GM12878 (cell line): ENCODE data around the gene TNFSF4. TPM values are rescaled to one million over a fixed set of nuclear protein-coding genes. Genes with fewer than 3 reads are reported as not detected.

Experiments
- ATAC-seq: fragments of 200-7000 bp; cut with Tn5 transposase; 3 replicates; pipeline ENCODE4 v1.9.1; 2020; ENCODE audit warnings: mild to moderate bottlenecking, moderate library complexity
- BruUV-seq: library from RNA; stranded (reverse); fragments of 400-500 nt; replicated peaks from 2 replicates; lab custom pipeline; 2021; lab: Mats Ljungman, UMichigan
- CTCF ChIA-PET: fragments of 300-600 bp; sonication (Branson Sonifier 250); formaldehyde crosslinking; extraction: SDS; loops from one replicate; lab custom pipeline; 2021; ENCODE audit warnings: inconsistent platforms; lab: Yijun Ruan, JAX
- POLR2A ChIA-PET: fragments of 350-600 bp; formaldehyde crosslinking; extraction: SDS; loops from one replicate; lab custom pipeline; 2021; ENCODE audit warnings: inconsistent platforms; lab: Charles Lee
- RAD21 ChIA-PET: fragments of 300-600 bp; sonication (Branson Sonifier 250); formaldehyde crosslinking; loops from one replicate; lab custom pipeline; 2023; ENCODE audit warnings: antibody characterized with exemption; ENCODE audit not compliant: unreplicated experiment; lab: Charles Lee
- SMC1A ChIA-PET: fragments of 300-600 bp; sonication (Branson Sonifier 250); formaldehyde crosslinking; loops from one replicate; lab custom pipeline; 2023; ENCODE audit not compliant: unreplicated experiment, uncharacterized antibody; lab: Charles Lee
- DNase-seq: peaks from one replicate; pipeline ENCODE4 v3.0.0-alpha.2; 2011; ENCODE audit warnings: low read depth, low spot score
- FAIRE-seq: peaks from 3 replicates; lab custom pipeline; 2011; peaks lifted over from hg19 to GRCh38; lab: Jason Lieb, UNC
- H2AFZ ChIP-seq: 2 replicates; pipeline ENCODE4 v1.6.0; 2011; ENCODE audit warnings: low read depth, low read length, control low read depth; ENCODE audit not compliant: control insufficient read depth
- H3K27ac ChIP-seq: 2 replicates; pipeline ENCODE4 v1.5.1; 2011; ENCODE audit warnings: control low read depth; ENCODE audit not compliant: control insufficient read depth, insufficient read depth
- H3K27me3 ChIP-seq, 2 experiments: replicated peaks in 1 of 2; 2 replicates each; pipeline versions ENCODE4 v1.6.0 to v1.6.1; 2011; ENCODE audit warnings: low read length in 1 of 2; ENCODE audit not compliant: control insufficient read depth in 2 of 2, insufficient read depth in 2 of 2
- H3K36me3 ChIP-seq, 2 experiments: 2 replicates each; pipeline ENCODE4 v1.5.1; 2011; ENCODE audit warnings: low read length in 1 of 2; ENCODE audit not compliant: control insufficient read depth in 2 of 2, insufficient read depth in 2 of 2
- H3K4me1 ChIP-seq: 2 replicates; pipeline ENCODE4 v1.6.1; 2011; ENCODE audit warnings: mild to moderate bottlenecking, low read length, moderate library complexity, mixed read lengths; ENCODE audit not compliant: control insufficient read depth, insufficient read depth
- H3K4me2 ChIP-seq: 2 replicates; pipeline ENCODE4 v1.6.0; 2011; ENCODE audit warnings: control low read depth; ENCODE audit not compliant: control insufficient read depth, insufficient read depth
- H3K4me3 ChIP-seq: fragments of 200-600 bp; sonication (generic); 2 replicates; pipeline ENCODE4 v1.5.1; 2016
- H3K79me2 ChIP-seq: 2 replicates; pipeline ENCODE4 v1.6.0; 2011; ENCODE audit warnings: low read length; ENCODE audit not compliant: control insufficient read depth, insufficient read depth
- H3K9ac ChIP-seq: 2 replicates; pipeline ENCODE4 v1.8.0; 2011; ENCODE audit warnings: low read length, control low read depth, mixed read lengths; ENCODE audit not compliant: control insufficient read depth, insufficient read depth
- H3K9me3 ChIP-seq: replicated peaks from 3 replicates; pipeline ENCODE4 v1.5.1; 2011; ENCODE audit warnings: mild to moderate bottlenecking, low read length; ENCODE audit not compliant: control insufficient read depth, insufficient read depth
- H4K20me1 ChIP-seq: 2 replicates; pipeline ENCODE4 v1.6.0; 2011; ENCODE audit not compliant: control insufficient read depth, insufficient read depth
- CREM ChIP-seq: IDR thresholded peaks from 2 replicates; pipeline ENCODE4 v1.6.1; 2014; ENCODE audit warnings: antibody characterized with exemption, low read depth
- EGR1 ChIP-seq, 2 experiments: IDR thresholded peaks; 1 replicate in 1 of 2; 2 replicates in 1 of 2; pipeline ENCODE4 v1.6.1; 2011 to 2012; ENCODE audit warnings: low read depth in 2 of 2, low read length in 2 of 2, borderline replicate concordance in 1 of 2, mild to moderate bottlenecking in 1 of 2, moderate library complexity in 1 of 2
- JUNB ChIP-seq: IDR thresholded peaks from 2 replicates; pipeline ENCODE4 v1.6.1; 2016; ENCODE audit warnings: antibody characterized with exemption, mild to moderate bottlenecking
- POLR2A ChIP-seq: IDR thresholded peaks from 2 replicates; pipeline ENCODE4 v1.6.1; 2011; ENCODE audit warnings: low read depth, mild to moderate bottlenecking, low read length
- POLR2AphosphoS5 ChIP-seq: IDR thresholded peaks from 2 replicates; pipeline ENCODE4 v1.6.1; 2011; ENCODE audit warnings: mild to moderate bottlenecking, low read length, inconsistent platforms
- POU2F2 ChIP-seq: IDR thresholded peaks from 3 replicates; pipeline ENCODE4 v1.6.1; 2011; ENCODE audit warnings: low read depth, mild to moderate bottlenecking, low read length, borderline replicate concordance
- RELB ChIP-seq: fragments of 450-650 bp; IDR thresholded peaks from 2 replicates; pipeline ENCODE4 v1.6.1; 2017; ENCODE audit warnings: low read depth, mild to moderate bottlenecking, moderate library complexity
- SP1 ChIP-seq: IDR thresholded peaks from one replicate; pipeline ENCODE4 v1.6.1; 2011; ENCODE audit warnings: low read depth, low read length
- SUZ12 ChIP-seq: fragments of 200-600 bp; sonication (generic); IDR thresholded peaks from one replicate; pipeline ENCODE4 v1.6.1; 2018; ENCODE audit warnings: antibody characterized with exemption, mild to moderate bottlenecking; ENCODE audit not compliant: unreplicated experiment
- TBL1XR1 ChIP-seq: IDR thresholded peaks from 2 replicates; pipeline ENCODE4 v1.6.1; 2012; ENCODE audit warnings: low read depth, low read length, improper control_type of control experiment
- TCF3 ChIP-seq: IDR thresholded peaks from 2 replicates; pipeline ENCODE4 v1.6.1; 2012; ENCODE audit warnings: low read depth, mild to moderate bottlenecking, low read length, borderline replicate concordance; ENCODE audit not compliant: insufficient read depth
- ZBED1 ChIP-seq: IDR thresholded peaks from 2 replicates; pipeline ENCODE4 v1.6.1; 2016; ENCODE audit warnings: borderline replicate concordance
- ZNF384 ChIP-seq: IDR thresholded peaks from 2 replicates; pipeline ENCODE4 v1.6.1; 2012; ENCODE audit warnings: low read depth, mild to moderate bottlenecking, low read length, improper control_type of control experiment, borderline replicate concordance
- ZNF622 ChIP-seq: fragments of 450-650 bp; IDR thresholded peaks from 2 replicates; pipeline ENCODE4 v1.6.1; 2017; ENCODE audit warnings: mild to moderate bottlenecking, inconsistent platforms
- WGBS: methylation state at CpG from one replicate; pipeline ENCODE4 v1.1.6; 2016; ENCODE audit warnings: low lambda C conversion rate; ENCODE audit not compliant: insufficient replicate concordance, insufficient coverage; ENCODE audit errors: missing lambda C conversion rate; 5-methylcytosine and 5-hydroxymethylcytosine counted together
- in situ Hi-C: fragments of 300-500 bp; cut with MboI; formaldehyde crosslinking; loops from 9 replicates; pipeline ENCODE4 v1.14.3; 2018; ENCODE audit warnings: mixed read lengths
- intact Hi-C: fragments of 100-400 bp; cut with micrococcal nuclease; formaldehyde crosslinking; loops from one replicate; pipeline ENCODE4 v1.14.2; 2022; ENCODE audit not compliant: unreplicated experiment
- polyA plus RNA-seq, 11 experiments: library from polyadenylated mRNA; depleted of rRNA in 4 of 11; unstranded in 6 of 11; stranded (reverse) in 5 of 11; fragments of >200 nt; fragmentation: Nextera tagmentation in 4 of 11; fragmentation: Illumina TruSeq in 1 of 11; extraction: Ambion mirVana in 4 of 11; extraction: Trizol in 1 of 11; gene quantifications; 1 replicate in 1 of 11; 2 replicates in 10 of 11; pipeline versions ENCODE4 v1.2.1 to v1.2.3, GENCODE V29; 2011 to 2016; ENCODE audit warnings: inconsistent platforms in 2 of 11, missing spikeins in 2 of 11, low read depth in 1 of 11
- total RNA-seq, 4 experiments: library from RNA; depleted of rRNA in 3 of 4; stranded (reverse); fragments of >200 nt in 3 of 4; fragmentation: Illumina TruSeq in 1 of 4; extraction: Trizol in 1 of 4; gene quantifications; 2 replicates each; pipeline versions ENCODE4 v1.2.1 to v1.2.3, GENCODE V29; 2013 to 2021
- TF ChIP-seq, protein P1 (sequence below): IDR thresholded peaks from 2 replicates; pipeline ENCODE4 v1.6.1; 2011; ENCODE audit warnings: borderline replicate concordance, low read depth, mild to moderate bottlenecking, moderate library complexity, low read length; ENCODE audit not compliant: insufficient read depth, poor library complexity, severe bottlenecking
- TF ChIP-seq, protein P2 (sequence below): fragments of 450-650 bp; IDR thresholded peaks from 2 replicates; pipeline ENCODE4 v1.6.1; 2016; ENCODE audit warnings: mild to moderate bottlenecking

The TNFSF4 gene
- total and polyA plus RNA-seq, 10 of the 15 experiments (the other 5 are each of a cell fraction or from before 2014, with no cell fraction given): 8.1 to 31.0 (median 12.9) TPM

DNA sequence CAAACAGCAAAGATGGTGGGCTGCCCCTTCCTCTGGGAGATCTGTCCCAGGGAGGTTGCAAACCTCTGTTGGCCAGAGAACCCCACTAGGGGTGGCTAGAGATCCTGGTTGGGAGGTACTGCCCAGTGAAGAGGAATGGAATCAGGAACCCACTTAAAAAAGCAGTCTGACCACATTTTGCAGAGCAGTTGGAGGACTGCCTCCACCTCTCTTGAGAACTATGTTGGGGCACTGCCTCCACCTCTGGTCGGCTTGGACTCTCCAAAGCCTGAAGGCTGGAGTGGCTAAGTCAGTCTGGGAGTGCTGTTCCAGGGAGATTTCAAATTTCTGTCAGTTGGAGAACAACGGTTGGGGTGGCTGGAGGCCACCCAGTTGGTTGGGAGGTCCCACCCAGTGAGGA is 58.6 kb downstream of the TNFSF4 start:
- FAIRE-seq (no peak), DNase-seq (no peak), ATAC-seq (no peak)
- H3K4me1 ChIP-seq: no peaks in the 10 kb centered on the region
- no TSS peak for BruUV-seq
- ChIA-PET CTCF (no interaction called here), POLR2A (no interaction called here), SMC1A (no interaction called here), RAD21 (no interaction called here)
- H2AFZ ChIP-seq: no peak overlapping the region
- peaks cover 2% of the 10 kb centered on the region; the same call in 2 of the 3 replicates for H3K9me3 ChIP-seq
- no peak overlapping the region for H3K4me3 ChIP-seq
- H3K27ac ChIP-seq: no peak overlapping the region
- H3K4me2 ChIP-seq: no peak overlapping the region
- no peak overlapping the region for H3K9ac ChIP-seq
- no peak for TF ChIP-seq POLR2A
- no peak for TF ChIP-seq ZNF384
- TF ChIP-seq SUZ12: no peak
- no peak for TF ChIP-seq POLR2AphosphoS5
- TF ChIP-seq ZBED1: no peak
- TF ChIP-seq RELB: no peak
- TF ChIP-seq EGR1 (IDR thresholded peaks at IDR 0.05; ENCODE audit: borderline replicate concordance in 1 of 2, low read depth in 2 of 2, low read length in 2 of 2): no peak
- no peak for TF ChIP-seq CREM
- TF ChIP-seq TCF3: no peak
- no peak for TF ChIP-seq TBL1XR1
- TF ChIP-seq POU2F2: no peak
- TF ChIP-seq ZNF622: no peak
- no peak for TF ChIP-seq JUNB
- TF ChIP-seq SP1: no peak
- TF ChIP-seq, protein P1, sequence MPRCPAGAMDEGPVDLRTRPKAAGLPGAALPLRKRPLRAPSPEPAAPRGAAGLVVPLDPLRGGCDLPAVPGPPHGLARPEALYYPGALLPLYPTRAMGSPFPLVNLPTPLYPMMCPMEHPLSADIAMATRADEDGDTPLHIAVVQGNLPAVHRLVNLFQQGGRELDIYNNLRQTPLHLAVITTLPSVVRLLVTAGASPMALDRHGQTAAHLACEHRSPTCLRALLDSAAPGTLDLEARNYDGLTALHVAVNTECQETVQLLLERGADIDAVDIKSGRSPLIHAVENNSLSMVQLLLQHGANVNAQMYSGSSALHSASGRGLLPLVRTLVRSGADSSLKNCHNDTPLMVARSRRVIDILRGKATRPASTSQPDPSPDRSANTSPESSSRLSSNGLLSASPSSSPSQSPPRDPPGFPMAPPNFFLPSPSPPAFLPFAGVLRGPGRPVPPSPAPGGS: no peak
- TF ChIP-seq, protein P2, sequence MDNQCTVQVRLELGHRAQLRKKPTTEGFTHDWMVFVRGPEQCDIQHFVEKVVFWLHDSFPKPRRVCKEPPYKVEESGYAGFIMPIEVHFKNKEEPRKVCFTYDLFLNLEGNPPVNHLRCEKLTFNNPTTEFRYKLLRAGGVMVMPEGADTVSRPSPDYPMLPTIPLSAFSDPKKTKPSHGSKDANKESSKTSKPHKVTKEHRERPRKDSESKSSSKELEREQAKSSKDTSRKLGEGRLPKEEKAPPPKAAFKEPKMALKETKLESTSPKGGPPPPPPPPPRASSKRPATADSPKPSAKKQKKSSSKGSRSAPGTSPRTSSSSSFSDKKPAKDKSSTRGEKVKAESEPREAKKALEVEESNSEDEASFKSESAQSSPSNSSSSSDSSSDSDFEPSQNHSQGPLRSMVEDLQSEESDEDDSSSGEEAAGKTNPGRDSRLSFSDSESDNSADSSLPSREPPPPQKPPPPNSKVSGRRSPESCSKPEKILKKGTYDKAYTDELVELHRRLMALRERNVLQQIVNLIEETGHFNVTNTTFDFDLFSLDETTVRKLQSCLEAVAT: no peak
- 0% methylated on average over 2 of the region's 2 CpGs for WGBS
- H3K27me3 ChIP-seq: 0 out of 4 replicates have a peak, but pooled peaks cover 0 to 1% of the 10 kb centered on the region in 2 experiments
- no peaks in the 10 kb centered on the region for H3K79me2 ChIP-seq
- H3K36me3 ChIP-seq: no peaks in the 10 kb centered on the region
- H4K20me1 ChIP-seq: no peaks in the 10 kb centered on the region
- in situ Hi-C loops: no loop called here
- intact Hi-C loops: no loop called here
